Cardiac fibroblast (primary cell): ENCODE data around the gene NEURL1.

ENCODE experiments used
- DNase-seq, 2 donors: peaks; one replicate each; pipeline versions ENCODE4 v3.0.0 to v3.0.0-alpha.2; 2010; ENCODE audit warnings: low read depth in 2 of 2
- H3K4me3 ChIP-seq, 2 donors: replicated peaks in 1 of 2; 1 replicate in 1 of 2; 2 replicates in 1 of 2; pipeline ENCODE4 v1.5.1; 2011; ENCODE audit warnings: low read depth in 2 of 2, low read length in 2 of 2, mild to moderate bottlenecking in 2 of 2, moderate library complexity in 1 of 2
- CTCF ChIP-seq: IDR thresholded peaks from one replicate; pipeline ENCODE4 v1.5.1; 2011; ENCODE audit warnings: low read depth, mild to moderate bottlenecking, low read length, inconsistent platforms

The NEURL1 gene

GRCh38 chr10:103633846-103634245, 140.3 kb downstream of the NEURL1 start:
- no peak for TF ChIP-seq CTCF

DNA sequence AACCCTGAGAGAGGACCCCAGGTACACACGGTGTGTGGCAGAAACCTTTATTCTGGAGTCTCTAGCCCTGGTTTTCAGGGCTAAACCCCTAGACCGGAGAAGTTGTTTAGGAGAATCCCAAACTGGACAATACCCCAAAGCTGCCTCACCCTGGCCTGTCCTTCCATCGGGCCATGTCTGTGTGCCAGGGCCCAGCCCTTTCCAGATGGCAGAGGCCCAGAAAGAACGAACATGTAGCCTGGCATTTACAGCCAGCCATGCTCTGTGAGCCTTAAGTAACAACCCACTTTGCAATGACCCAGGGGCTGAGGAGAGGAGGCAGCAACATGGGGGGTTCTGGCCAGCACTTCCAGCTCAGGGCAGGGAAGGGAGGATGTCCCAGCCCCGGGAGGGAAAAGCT, 142.1 kb downstream of the NEURL1 start:
- H3K4me3 ChIP-seq, result no peak overlapping the region
- TF ChIP-seq CTCF, result no peak

More at GRCh38 chr10:103633846-103634245, 140.3 kb downstream of the NEURL1 start:
- no peak overlapping the region for H3K4me3 ChIP-seq
- DNase-seq, result no peak

GRCh38 chr10:103636492-103636891, 143.0 kb downstream of the NEURL1 start:
- H3K4me3 ChIP-seq, result no peak overlapping the region
- DNase-seq, result no peak
- no peak for TF ChIP-seq CTCF

More for the DNA sequence above, 142.1 kb downstream of the NEURL1 start:
- no peak for DNase-seq

DNA sequence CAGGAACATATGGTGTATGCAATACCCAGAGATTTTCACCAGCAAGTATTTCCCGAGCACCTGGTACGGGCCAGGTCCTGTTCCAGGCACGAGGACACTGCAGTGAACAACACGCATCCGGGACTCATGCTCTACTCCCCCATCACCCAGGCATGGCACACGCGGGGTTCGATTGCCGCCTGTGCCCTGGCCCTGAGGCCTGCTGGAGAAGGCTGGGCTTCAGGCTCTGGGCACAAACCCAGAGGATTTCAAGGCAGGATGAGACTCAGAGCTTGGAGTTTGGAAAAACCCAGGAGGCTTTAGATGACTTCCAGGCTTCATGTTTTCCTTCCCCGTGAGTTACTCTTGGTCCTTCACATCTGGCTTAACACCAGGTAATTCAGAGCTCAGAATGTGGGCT, 143.5 kb downstream of the NEURL1 start:
- H3K4me3 ChIP-seq, result no peak overlapping the region
- peak in 1 of 2 donors; percentile 34 for DNase-seq
- TF ChIP-seq CTCF, result no peak

- DNase-seq, result peak; percentile 84 to 89
- no peak overlapping the region for H3K4me3 ChIP-seq
- no peak for TF ChIP-seq CTCF
Observed at GRCh38 chr10:103637927-103638557, 144.5 kb downstream of the NEURL1 start.

- H3K4me3 ChIP-seq, result no peak overlapping the region
Observed at GRCh38 chr10:103638948-103639347, 145.4 kb downstream of the NEURL1 start.

More at GRCh38 chr10:103638948-103639347, 145.4 kb downstream of the NEURL1 start:
- DNase-seq, result peak; percentile 24 to 34
- no peak for TF ChIP-seq CTCF
